ENCODE results near the gene ZBTB20.

The ZBTB20 gene

DNA sequence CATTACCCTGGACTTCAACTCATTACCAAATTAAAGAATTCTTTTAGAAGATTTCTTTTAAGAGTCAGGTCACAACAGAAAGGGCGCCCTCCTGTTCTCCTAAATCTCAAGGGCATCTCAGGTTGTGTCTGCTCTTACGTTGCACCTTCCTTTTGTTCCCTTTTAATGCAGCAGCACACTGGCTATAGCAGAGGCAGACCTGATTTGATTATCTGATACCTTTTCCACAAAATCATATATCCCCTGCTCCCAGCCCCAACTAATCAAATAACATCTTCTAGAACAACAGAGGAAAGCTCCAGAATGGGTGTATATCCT lies 813.2 kb downstream of the ZBTB20 start:
- no peak for TF ChIP-seq CTCF (IDR thresholded peaks at IDR 0.05; ENCODE audit: low read depth, low read length)
- no peak overlapping the region for H3K4me3 ChIP-seq (ENCODE audit: low read depth, low read length)
- no peaks in the 10 kb centered on the region for H3K9me3 ChIP-seq
- DNase-seq, result no peak
- no peaks in the 10 kb centered on the region for H3K4me1 ChIP-seq
- H3K27me3 ChIP-seq, result no peaks in the 10 kb centered on the region
- no peaks in the 10 kb centered on the region for H3K36me3 ChIP-seq

DNA sequence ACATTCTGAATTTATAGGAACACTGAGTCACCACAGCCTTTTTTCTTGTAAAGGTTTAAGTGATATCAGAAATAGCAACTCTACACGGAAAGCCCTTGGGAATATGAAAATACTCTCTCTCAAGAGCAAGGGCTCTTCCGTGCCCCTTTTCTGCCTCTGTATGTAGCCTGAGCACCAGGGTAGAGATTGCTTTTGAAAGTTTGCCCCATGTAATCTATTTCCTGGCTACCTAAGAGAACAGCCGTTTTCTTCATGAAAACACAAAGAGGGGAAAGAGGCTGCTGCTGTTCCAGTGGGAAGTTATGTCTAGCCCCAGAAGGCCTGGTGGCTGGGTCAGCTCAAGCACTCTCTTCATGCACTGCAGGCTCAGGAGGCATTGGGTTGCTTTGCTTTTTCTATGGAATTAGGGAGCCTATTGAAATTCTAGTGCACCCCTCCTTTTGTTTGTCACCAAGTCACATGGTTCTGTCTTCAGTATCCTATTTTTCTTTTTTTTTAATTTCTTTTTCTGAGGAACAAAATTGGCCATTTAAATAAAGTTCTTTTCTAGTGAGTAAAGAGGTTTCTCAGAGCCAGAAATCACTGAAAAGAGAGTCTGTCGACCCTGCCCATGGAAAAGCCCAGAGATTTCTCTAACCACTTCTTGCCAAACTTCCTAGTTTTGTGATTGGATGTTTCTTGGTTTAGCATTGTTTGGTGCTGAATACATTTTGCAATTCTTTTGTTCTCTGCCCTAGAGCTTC lies 813.7 kb downstream of the ZBTB20 start:
- Histone ChIP-seq H3K36me3 (no peaks in the 10 kb centered on the region), H3K27me3 (no peaks in the 10 kb centered on the region), H3K9me3 (no peaks in the 10 kb centered on the region), H3K4me1 (no peaks in the 10 kb centered on the region), H3K4me3 (ENCODE audit: low read depth, low read length) (no peak overlapping the region)
- DNase-seq, result no peak
- TF ChIP-seq CTCF (IDR thresholded peaks at IDR 0.05; ENCODE audit: low read depth, low read length), result no peak

GRCh38 chr3:114332342-114333179 lies 814.5 kb downstream of the ZBTB20 start:
- H3K4me3 ChIP-seq (ENCODE audit: low read depth, low read length), result no peak overlapping the region

GRCh38 chr3:114331710-114332109 lies 815.4 kb downstream of the ZBTB20 start:
- DNase-seq, result no peak
- no peaks in the 10 kb centered on the region for H3K27me3 ChIP-seq
- H3K36me3 ChIP-seq, result no peaks in the 10 kb centered on the region
- H3K9me3 ChIP-seq, result no peaks in the 10 kb centered on the region
- H3K4me3 ChIP-seq (ENCODE audit: low read depth, low read length), result no peak overlapping the region
- TF ChIP-seq CTCF (IDR thresholded peaks at IDR 0.05; ENCODE audit: low read depth, low read length), result no peak
- no peaks in the 10 kb centered on the region for H3K4me1 ChIP-seq

More at GRCh38 chr3:114332342-114333179, 814.5 kb downstream of the ZBTB20 start:
- H3K27me3 ChIP-seq, result no peaks in the 10 kb centered on the region
- no peaks in the 10 kb centered on the region for H3K9me3 ChIP-seq
- DNase-seq, result no peak
- H3K36me3 ChIP-seq, result no peaks in the 10 kb centered on the region
- no peaks in the 10 kb centered on the region for H3K4me1 ChIP-seq
- TF ChIP-seq CTCF (IDR thresholded peaks at IDR 0.05; ENCODE audit: low read depth, low read length), result no peak

DNA sequence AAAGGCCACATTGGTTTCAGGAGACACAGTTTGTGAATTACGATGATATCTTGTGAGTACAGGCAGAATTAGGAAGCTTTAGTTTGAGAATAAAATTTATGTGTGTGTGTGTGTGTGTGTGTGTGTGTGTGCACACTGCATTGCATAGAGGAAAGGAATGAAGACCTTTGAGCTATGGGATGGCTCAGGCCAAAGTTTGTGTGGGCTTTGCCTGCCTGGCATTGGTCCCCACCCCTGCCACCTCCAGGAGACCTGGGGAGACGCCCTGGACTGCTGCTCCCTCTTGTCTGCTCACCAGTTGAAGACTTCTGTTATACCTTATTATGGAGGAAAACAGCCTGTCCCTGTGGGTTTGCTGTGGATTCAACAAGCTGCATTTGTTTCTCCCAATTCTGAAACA lies 816.1 kb downstream of the ZBTB20 start:
- no peaks in the 10 kb centered on the region for H3K9me3 ChIP-seq
- no peak overlapping the region for H3K4me3 ChIP-seq (ENCODE audit: low read depth, low read length)
- H3K36me3 ChIP-seq, result no peaks in the 10 kb centered on the region
- no peaks in the 10 kb centered on the region for H3K4me1 ChIP-seq
- DNase-seq, result no peak
- no peaks in the 10 kb centered on the region for H3K27me3 ChIP-seq
- no peak for TF ChIP-seq CTCF (IDR thresholded peaks at IDR 0.05; ENCODE audit: low read depth, low read length)

DNA sequence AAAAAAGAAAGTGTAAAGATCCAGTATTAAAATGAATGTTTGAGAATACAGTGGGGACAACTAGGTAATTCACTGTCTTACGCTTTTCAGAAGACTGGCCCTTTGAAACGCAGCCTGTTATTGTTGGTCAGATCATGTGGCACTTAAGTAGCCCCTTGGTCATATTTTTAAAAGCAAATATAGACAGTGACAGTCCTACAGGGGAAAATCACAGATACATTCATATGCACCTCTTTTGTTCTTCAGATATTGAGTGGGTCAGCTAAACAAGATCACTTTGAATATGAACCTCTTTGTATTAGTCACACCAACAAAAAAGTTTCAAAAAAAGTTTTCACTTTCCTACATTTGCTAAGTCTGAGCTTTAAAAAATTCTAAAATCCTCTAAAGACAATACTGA lies 817.3 kb downstream of the ZBTB20 start:
- H3K9me3 ChIP-seq, result no peaks in the 10 kb centered on the region
- no peak for DNase-seq
- H3K4me1 ChIP-seq, result no peaks in the 10 kb centered on the region
- no peak for TF ChIP-seq CTCF (IDR thresholded peaks at IDR 0.05; ENCODE audit: low read depth, low read length)
- H3K27me3 ChIP-seq, result no peaks in the 10 kb centered on the region
- H3K4me3 ChIP-seq (ENCODE audit: low read depth, low read length), result no peak overlapping the region
- no peaks in the 10 kb centered on the region for H3K36me3 ChIP-seq
